Midbrain (tissue), 1 donor: ENCODE measurements around the gene KCNIP4.
A peak's percentile ranks its signal among the peaks of the same experiment; 100 is the strongest.

Source experiments
- DNase-seq: peaks from one replicate; lab custom pipeline; 2025; lab: John Stamatoyannopoulos, UW

KCNIP4 gene

GRCh38 chr4:21688596-21689265, 259.8 kb downstream of the KCNIP4 start:
- DNase-seq, result no peak

GRCh38 chr4:21685911-21686310, 262.7 kb downstream of the KCNIP4 start:
- no peak for DNase-seq

- DNase-seq, result no peak
Measured at GRCh38 chr4:21680326-21680898, 268.2 kb downstream of the KCNIP4 start.

- no peak for DNase-seq
Measured at GRCh38 chr4:21678711-21679110, 269.9 kb downstream of the KCNIP4 start.

GRCh38 chr4:21677173-21677572, 271.4 kb downstream of the KCNIP4 start:
- no peak for DNase-seq

- no peak for DNase-seq
Measured at GRCh38 chr4:21664355-21664754, 284.2 kb downstream of the KCNIP4 start.

- DNase-seq, result no peak
Measured at GRCh38 chr4:21656832-21657231, 291.7 kb downstream of the KCNIP4 start.

- no peak for DNase-seq
Measured at GRCh38 chr4:21655031-21655430, 293.5 kb downstream of the KCNIP4 start.

GRCh38 chr4:21652508-21653231, 295.9 kb downstream of the KCNIP4 start:
- DNase-seq, result no peak

GRCh38 chr4:21649391-21650090, 299.0 kb downstream of the KCNIP4 start:
- no peak for DNase-seq

GRCh38 chr4:21645776-21646175, 302.8 kb downstream of the KCNIP4 start:
- no peak for DNase-seq

- DNase-seq, result no peak
Measured at GRCh38 chr4:21641696-21642095, 306.9 kb downstream of the KCNIP4 start.

- no peak for DNase-seq
Measured at GRCh38 chr4:21638171-21638725, 310.3 kb downstream of the KCNIP4 start.

- no peak for DNase-seq
Measured at GRCh38 chr4:21628916-21629610, 319.5 kb downstream of the KCNIP4 start.

GRCh38 chr4:21628116-21628670, 320.4 kb downstream of the KCNIP4 start:
- no peak for DNase-seq

- no peak for DNase-seq
Measured at GRCh38 chr4:21625447-21625846, 323.1 kb downstream of the KCNIP4 start.

- no peak for DNase-seq
Measured at GRCh38 chr4:21605006-21605405, 343.6 kb downstream of the KCNIP4 start.

GRCh38 chr4:21596521-21596920, 352.1 kb downstream of the KCNIP4 start:
- DNase-seq, result peak; percentile 66

GRCh38 chr4:21593671-21594001, 354.9 kb downstream of the KCNIP4 start:
- DNase-seq, result no peak

GRCh38 chr4:21592970-21593670, 355.5 kb downstream of the KCNIP4 start:
- no peak for DNase-seq

GRCh38 chr4:21577056-21577455, 371.5 kb downstream of the KCNIP4 start:
- no peak for DNase-seq
